Esophagus muscularis mucosa (tissue), 4 donors: Measurements from ENCODE around the gene NTSR1. TPM values are rescaled to one million over a fixed set of nuclear protein-coding genes. Genes with fewer than 3 reads are reported as not detected.

Experiments used
- DNase-seq: peaks from one replicate; pipeline ENCODE4 v3.0.0-alpha.2; 2017; ENCODE audit errors: extremely low spot score
- H3K27ac ChIP-seq, 4 donors: fragments of 200-600 bp; sonication (generic); replicated peaks in 1 of 4; 1 replicate in 3 of 4; 2 replicates in 1 of 4; pipeline ENCODE4 v1.5.1; 2016 to 2019; ENCODE audit warnings: mild to moderate bottlenecking in 1 of 4
- H3K27me3 ChIP-seq, 4 donors: fragments of 200-600 bp; sonication (generic); one replicate each; pipeline versions ENCODE4 v1.5.1 to v1.6.0; 2016 to 2019
- H3K36me3 ChIP-seq, 4 donors: fragments of 200-600 bp; sonication (generic); one replicate each; pipeline ENCODE4 v1.5.1; 2016 to 2019
- H3K4me1 ChIP-seq, 4 donors: fragments of 200-600 bp; sonication (generic); one replicate each; pipeline ENCODE4 v1.5.1; 2016 to 2019
- H3K4me3 ChIP-seq, 4 donors: fragments of 200-600 bp; sonication (generic); 1 replicate in 2 of 4; 2 replicates in 2 of 4; pipeline ENCODE4 v1.5.1; 2016 to 2019; ENCODE audit warnings: mild to moderate bottlenecking in 4 of 4, moderate library complexity in 1 of 4
- H3K9me3 ChIP-seq, 4 donors: fragments of 200-600 bp; sonication (generic); 1 replicate in 3 of 4; 2 replicates in 1 of 4; pipeline ENCODE4 v1.5.1; 2016 to 2019
- CTCF ChIP-seq, 3 experiments: fragments of 200-600 bp in 2 of 3; fragments of 450-650 bp in 1 of 3; sonication (generic) in 2 of 3; IDR thresholded peaks; one replicate each; pipeline ENCODE4 v1.5.1; 2017 to 2019; ENCODE audit warnings: antibody characterized with exemption in 3 of 3, mild to moderate bottlenecking in 2 of 3, moderate library complexity in 1 of 3
- EP300 ChIP-seq: sonication (generic); formaldehyde crosslinking; IDR thresholded peaks from one replicate; pipeline ENCODE4 v1.6.1; 2017; ENCODE audit warnings: antibody characterized with exemption
- POLR2A ChIP-seq: fragments of 450-650 bp; IDR thresholded peaks from one replicate; pipeline ENCODE4 v1.6.1; 2017; ENCODE audit warnings: antibody characterized with exemption, moderate library complexity, mild to moderate bottlenecking, low read depth
- POLR2AphosphoS5 ChIP-seq, 2 donors: sonication (generic); formaldehyde crosslinking; IDR thresholded peaks; one replicate each; pipeline ENCODE4 v1.6.1; 2017; ENCODE audit warnings: antibody characterized with exemption in 2 of 2
- WGBS: methylation state at CpG from one replicate; pipeline ENCODE4 v1.1.5; 2018; 5-methylcytosine and 5-hydroxymethylcytosine counted together
- intact Hi-C: fragments of 100-400 bp; cut with DNase I; formaldehyde crosslinking; loops from one replicate; pipeline ENCODE4 v1.15.1; 2023
- total RNA-seq, 4 donors: library from RNA; depleted of rRNA; stranded (reverse); fragments of >200 nt; gene quantifications; one replicate each; pipeline versions ENCODE4 v1.1.0 to v1.2.1, GENCODE V29; 2016

Gene NTSR1
- total RNA-seq, 4 donors from 2014 or later, result 0.42 to 1.6 (median 0.80) TPM

DNA sequence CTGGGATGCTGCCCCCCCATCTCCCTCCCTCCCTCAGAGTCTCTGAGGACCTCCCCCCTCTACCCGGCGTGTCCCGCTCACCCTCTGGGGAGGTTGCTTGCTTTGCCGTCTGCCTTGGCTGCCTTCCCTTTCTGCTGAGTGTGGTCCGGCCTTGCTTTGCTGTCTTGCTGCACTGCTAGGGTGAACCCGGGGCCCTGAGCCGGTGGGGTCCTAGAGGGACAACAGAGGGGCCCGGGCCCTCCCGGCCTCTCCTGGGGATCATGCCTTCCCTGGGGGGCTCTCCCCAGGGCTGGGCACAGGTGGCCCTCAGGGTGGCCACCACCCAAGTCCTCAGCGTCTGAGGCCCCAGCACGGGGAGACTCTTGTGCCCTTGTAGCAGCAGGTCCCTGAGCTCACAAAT is 47.0 kb upstream of the NTSR1 start:
- WGBS, result 78% methylated on average over 5 of the region's 11 CpGs
- TF ChIP-seq CTCF (IDR thresholded peaks at IDR 0.05), result no peak
- TF ChIP-seq EP300, result no peak
- no peak for TF ChIP-seq POLR2A
- no peak for TF ChIP-seq POLR2AphosphoS5 (IDR thresholded peaks at IDR 0.05)
- Histone ChIP-seq H3K4me3 (no peak overlapping the region), H3K36me3 (peaks cover 0 to 92% (median 20%) of the 10 kb centered on the region in 4 donors), H3K27me3 (peaks cover 0 to 26% (median 0%) of the 10 kb centered on the region in 4 donors), H3K9me3 (no peaks in the 10 kb centered on the region), H3K27ac (no peak overlapping the region), H3K4me1 (peaks cover 6 to 28% (median 9%) of the 10 kb centered on the region in 4 donors)
- intact Hi-C loops, result no loop called here
- DNase-seq, result no peak

DNA sequence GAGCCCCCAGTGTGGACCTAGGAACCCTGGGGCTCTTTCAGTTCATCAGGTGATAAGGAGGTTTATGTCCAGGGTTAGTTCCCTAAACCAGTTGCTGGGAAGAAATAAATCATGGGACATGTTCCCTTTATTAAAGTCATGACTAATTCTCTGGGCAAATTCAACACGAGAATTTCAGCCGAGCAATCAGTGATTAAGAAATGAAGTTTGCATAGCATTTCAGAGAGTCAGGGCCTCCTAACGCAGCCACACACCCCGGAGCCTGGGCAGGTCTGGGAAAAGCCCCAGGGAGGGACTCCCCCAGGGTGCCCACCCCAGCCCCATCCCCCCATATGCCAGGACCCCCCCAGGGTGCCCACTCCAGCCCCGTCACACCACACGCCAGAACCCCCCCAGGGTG is 46.2 kb upstream of the NTSR1 start:
- Histone ChIP-seq H3K36me3 (peaks cover 0 to 88% (median 17%) of the 10 kb centered on the region in 4 donors), H3K4me3 (no peak overlapping the region), H3K27me3 (peaks cover 0 to 31% (median 0%) of the 10 kb centered on the region in 4 donors), H3K27ac (no peak overlapping the region), H3K4me1 (peaks cover 10 to 36% (median 16%) of the 10 kb centered on the region in 4 donors), H3K9me3 (no peaks in the 10 kb centered on the region)
- intact Hi-C loops, result no loop called here
- no peak for TF ChIP-seq EP300
- TF ChIP-seq POLR2A, result no peak
- no peak for TF ChIP-seq POLR2AphosphoS5 (IDR thresholded peaks at IDR 0.05)
- TF ChIP-seq CTCF (IDR thresholded peaks at IDR 0.05), result no peak
- 77% methylated on average over 4 of the region's 6 CpGs for WGBS
- DNase-seq, result no peak

DNA sequence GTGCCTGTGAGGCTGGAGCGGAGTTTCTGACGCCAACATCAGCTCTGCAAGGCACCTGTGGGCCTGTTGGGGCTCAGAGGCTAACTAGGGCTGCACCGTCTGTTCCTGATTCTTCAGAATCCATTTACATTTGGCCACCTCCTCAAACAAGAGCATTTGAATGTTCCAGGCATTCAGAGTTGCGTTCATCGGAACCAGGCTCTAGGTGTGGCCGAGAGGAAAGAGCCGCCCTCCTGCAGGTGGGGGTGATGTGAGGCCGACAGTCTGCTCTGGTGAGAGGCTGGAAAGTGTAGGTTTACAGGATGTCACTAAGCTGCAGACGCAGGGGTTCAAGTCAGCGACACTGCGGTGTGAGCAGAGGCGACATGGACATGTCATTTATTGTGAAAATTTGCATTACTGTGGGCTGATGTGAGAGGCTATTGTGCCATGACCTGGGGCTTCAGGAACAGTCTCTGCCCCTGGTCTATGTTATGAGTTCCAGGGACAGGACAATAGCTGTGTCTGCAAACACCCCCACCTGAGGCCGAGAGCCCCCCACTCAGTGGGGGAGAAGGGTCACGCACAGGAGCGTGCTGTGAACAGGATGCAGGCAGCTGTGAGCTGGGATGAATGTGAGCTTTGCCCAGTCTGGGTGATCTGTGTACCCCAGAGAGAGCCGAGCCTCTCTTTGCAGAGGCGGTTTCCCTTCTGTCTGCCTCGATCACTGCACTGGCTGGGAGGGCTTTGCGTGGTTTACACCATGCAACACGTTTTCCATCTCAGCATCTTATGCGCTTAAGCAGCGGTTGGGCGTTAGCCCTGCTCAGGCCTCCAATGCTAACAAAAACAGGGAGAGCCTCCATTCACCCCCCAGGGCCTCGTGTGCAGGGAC is 45.3 kb upstream of the NTSR1 start:
- H3K27me3 ChIP-seq, result peaks cover 0 to 31% (median 0%) of the 10 kb centered on the region in 4 donors
- H3K4me3 ChIP-seq, result no peak overlapping the region
- H3K9me3 ChIP-seq, result no peaks in the 10 kb centered on the region
- H3K36me3 ChIP-seq, result peaks cover 0 to 88% (median 14%) of the 10 kb centered on the region in 4 donors
- intact Hi-C loops, result no loop called here
- WGBS, result 92% methylated on average over 14 of the region's 24 CpGs
- H3K27ac ChIP-seq, result no peak overlapping the region
- TF ChIP-seq CTCF (IDR thresholded peaks at IDR 0.05) (no peak), EP300 (no peak), POLR2A (no peak), POLR2AphosphoS5 (IDR thresholded peaks at IDR 0.05) (no peak)
- DNase-seq, result no peak
- H3K4me1 ChIP-seq, result peaks cover 10 to 40% (median 16%) of the 10 kb centered on the region in 4 donors

DNA sequence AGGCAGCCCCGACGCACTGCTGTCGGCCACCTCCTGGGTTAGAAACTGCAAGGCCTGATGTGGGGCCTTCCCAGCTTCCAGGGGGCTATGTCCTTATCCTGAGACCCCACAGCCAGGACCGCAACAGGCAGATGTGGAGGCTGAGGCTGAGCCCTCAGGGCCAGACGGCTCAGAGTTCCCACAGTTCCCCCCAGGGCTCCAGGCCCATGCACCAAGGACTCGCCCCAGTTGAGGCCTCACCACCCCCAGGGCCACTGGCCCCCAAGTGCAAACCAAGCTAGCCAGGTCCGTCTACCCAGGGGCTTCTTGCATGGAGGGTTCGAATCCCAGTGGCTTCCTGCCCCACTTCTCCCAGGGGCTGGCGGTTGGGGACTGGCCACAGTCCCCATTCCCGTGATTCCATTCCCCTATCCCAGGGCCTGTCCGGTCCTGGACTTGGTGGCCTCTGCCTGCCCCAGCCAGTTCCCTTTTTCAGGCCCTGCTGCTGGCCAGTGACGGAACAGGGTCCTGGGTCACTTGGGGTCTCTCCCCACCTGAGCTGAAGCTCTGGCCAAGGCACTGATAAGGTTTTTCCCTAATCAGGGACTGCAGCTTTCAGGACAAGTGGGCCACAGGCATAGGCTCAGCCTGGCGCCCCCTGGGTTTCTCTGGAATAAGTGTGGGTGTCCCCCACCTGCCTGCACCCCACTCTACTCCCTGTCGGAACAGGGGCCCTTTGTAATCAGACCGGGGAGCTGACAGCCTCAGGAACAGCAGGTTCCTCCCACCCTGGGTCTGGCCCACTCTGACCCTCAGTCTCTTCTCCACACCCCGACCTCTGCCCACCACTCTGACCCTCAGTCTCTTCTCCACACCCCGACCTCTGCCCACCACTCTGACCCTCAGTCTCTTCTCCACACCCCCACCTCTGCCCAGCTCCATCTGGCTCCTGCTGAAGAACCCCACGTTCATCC is 44.3 kb upstream of the NTSR1 start:
- H3K36me3 ChIP-seq, result peaks cover 0 to 88% (median 15%) of the 10 kb centered on the region in 4 donors
- H3K4me1 ChIP-seq, result peaks cover 14 to 40% (median 16%) of the 10 kb centered on the region in 4 donors
- no peak for TF ChIP-seq CTCF (IDR thresholded peaks at IDR 0.05)
- no peak for TF ChIP-seq POLR2AphosphoS5 (IDR thresholded peaks at IDR 0.05)
- TF ChIP-seq EP300, result no peak
- no peak for TF ChIP-seq POLR2A
- H3K4me3 ChIP-seq, result no peak overlapping the region
- no peak overlapping the region for H3K27ac ChIP-seq
- peaks cover 0 to 31% (median 0%) of the 10 kb centered on the region in 4 donors for H3K27me3 ChIP-seq
- DNase-seq, result no peak
- H3K9me3 ChIP-seq, result no peaks in the 10 kb centered on the region
- intact Hi-C loops, result no loop called here
- WGBS, result 94% methylated on average over 18 of the region's 18 CpGs
